A673 (cell line): ENCODE data around the gene ENO1. TPM values are rescaled to one million over a fixed set of nuclear protein-coding genes. Genes with fewer than 3 reads are reported as not detected.

Source experiments
- BruUV-seq: library from RNA; stranded (reverse); fragments of 400-500 nt; replicated peaks from 2 replicates; lab custom pipeline; 2021; lab: Mats Ljungman, UMichigan
- CTCF ChIA-PET: fragments of 300-600 bp; sonication (Branson Sonifier 250); formaldehyde crosslinking; loops from one replicate; lab custom pipeline; 2022; ENCODE audit warnings: antibody characterized with exemption; lab: Charles Lee
- POLR2A ChIA-PET: fragments of 300-600 bp; sonication (Branson Sonifier 250); formaldehyde crosslinking; loops from one replicate; lab custom pipeline; 2022; ENCODE audit warnings: antibody characterized with exemption; ENCODE audit not compliant: low non-redundant PET; lab: Charles Lee
- DNase-seq: peaks from one replicate; pipeline ENCODE4 v3.0.0-alpha.2; 2015; ENCODE audit warnings: low spot score
- H3K27ac ChIP-seq: fragments of 200-600 bp; sonication (generic); 2 replicates; pipeline ENCODE4 v1.5.1; 2016; ENCODE audit warnings: mixed run types, low read depth, mild to moderate bottlenecking, mixed read lengths, antibody characterized with exemption, low read length; ENCODE audit not compliant: poor library complexity, severe bottlenecking
- H3K27me3 ChIP-seq: fragments of 200-600 bp; sonication (generic); replicated peaks from 2 replicates; pipeline ENCODE4 v1.6.1; 2017; ENCODE audit warnings: mixed run types, low read depth, mild to moderate bottlenecking, mixed read lengths, antibody characterized with exemption, low read length; ENCODE audit not compliant: insufficient read depth, poor library complexity
- H3K36me3 ChIP-seq: fragments of 200-600 bp; sonication (generic); 2 replicates; pipeline ENCODE4 v1.6.1; 2016; ENCODE audit warnings: mixed run types, mild to moderate bottlenecking, mixed read lengths, antibody characterized with exemption, low read length; ENCODE audit not compliant: insufficient read depth, poor library complexity, severe bottlenecking
- H3K4me1 ChIP-seq: fragments of 200-600 bp; sonication (generic); 2 replicates; pipeline ENCODE4 v1.6.1; 2017; ENCODE audit warnings: mixed run types, mild to moderate bottlenecking, mixed read lengths, antibody characterized with exemption, low read length; ENCODE audit not compliant: insufficient read depth, poor library complexity, severe bottlenecking
- H3K4me3 ChIP-seq: fragments of 200-600 bp; sonication (generic); 2 replicates; pipeline ENCODE4 v1.5.1; 2016; ENCODE audit warnings: low read depth, mixed run types, mild to moderate bottlenecking, mixed read lengths, low read length; ENCODE audit not compliant: poor library complexity, severe bottlenecking
- H3K9me3 ChIP-seq: fragments of 200-600 bp; sonication (generic); 2 replicates; pipeline ENCODE4 v1.6.1; 2016; ENCODE audit warnings: mixed run types, low read depth, mild to moderate bottlenecking, mixed read lengths, antibody characterized with exemption, low read length; ENCODE audit not compliant: poor library complexity, severe bottlenecking
- CTCF ChIP-seq: fragments of 300-800, 200-600 bp; sonication (generic); conservative IDR thresholded peaks from 2 replicates; pipeline ENCODE4 v1.5.1; 2017; ENCODE audit warnings: low read depth, mild to moderate bottlenecking, antibody characterized with exemption, low read length, moderate library complexity, mixed read lengths
- EZH2 ChIP-seq: fragments of 200-600 bp; sonication (generic); IDR thresholded peaks from 2 replicates; pipeline ENCODE4 v1.6.1; 2017; ENCODE audit warnings: borderline replicate concordance, low read depth, mild to moderate bottlenecking, mixed read lengths, antibody characterized with exemption, low read length; ENCODE audit not compliant: poor library complexity, severe bottlenecking
- intact Hi-C: fragments of 100-400 bp; cut with micrococcal nuclease; formaldehyde crosslinking; loops from one replicate; pipeline ENCODE4 v1.10.0; 2022; ENCODE audit not compliant: unreplicated experiment
- total RNA-seq: library from RNA; stranded (reverse); gene quantifications from 2 replicates; pipeline ENCODE4 v1.2.3, GENCODE V29; 2021

ENO1 gene
- total RNA-seq, 1 experiment from 2014 or later, result 2,659 TPM

DNA sequence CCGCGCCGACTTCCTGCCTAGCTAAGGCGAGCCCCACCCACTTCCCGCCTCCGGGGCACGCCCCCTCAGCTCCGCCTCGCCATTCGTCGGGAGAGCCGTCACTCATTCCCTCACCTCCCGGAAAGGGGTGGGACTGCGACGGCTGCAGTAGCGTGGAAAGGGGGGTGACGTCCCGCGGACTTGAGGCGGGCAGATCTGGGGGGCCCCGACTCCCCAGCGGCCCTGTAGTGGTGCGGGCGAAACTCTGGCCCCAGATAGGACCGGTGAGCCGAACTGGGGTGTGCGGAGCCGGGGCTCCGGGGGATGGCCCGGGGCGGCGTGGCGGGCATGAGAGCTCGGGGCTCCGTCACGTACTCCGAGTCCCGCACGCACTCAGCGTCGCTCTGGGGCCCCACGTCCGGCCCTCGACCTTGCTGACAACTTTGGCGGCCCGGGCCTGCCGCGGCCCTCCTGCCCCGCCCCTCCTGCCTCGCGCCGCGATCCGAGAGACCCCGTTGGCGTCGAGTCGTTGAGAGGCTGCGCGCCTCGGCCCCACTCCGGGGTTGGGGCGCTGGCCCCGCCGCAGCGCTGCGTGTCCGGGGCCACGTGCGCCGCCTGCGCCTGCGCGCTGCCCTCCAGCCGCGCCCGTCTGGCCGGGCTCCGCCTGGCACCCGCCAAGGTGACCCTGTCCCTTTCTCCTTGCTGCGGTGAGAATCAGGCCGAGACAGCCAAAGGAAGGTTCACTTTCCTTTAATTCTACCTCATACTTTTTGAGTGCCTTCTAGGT lies 395 bp upstream of the ENO1 start:
- Histone ChIP-seq H3K36me3 (peaks cover 37% of the 10 kb centered on the region), H3K4me3 (peak overlapping the region; percentile 100), H3K27ac (peak overlapping the region; percentile 99), H3K9me3 (no peaks in the 10 kb centered on the region), H3K27me3 (no peaks in the 10 kb centered on the region), H3K4me1 (peaks cover 35% of the 10 kb centered on the region)
- no TSS peak for BruUV-seq
- DNase-seq, result peak; percentile 97
- CTCF ChIA-PET, result interaction anchor here (1.2 kb wide), 1 partner anchor 126 kb away, joined by 6 read pairs; no protein-coding TSS in a partner anchor
- POLR2A ChIA-PET, result interaction anchor here (0.6 to 0.7 kb wide), 3 partner anchors 36 to 854 kb away, joined by 3 to 12 read pairs (median 3); no protein-coding TSS in a partner anchor
- intact Hi-C loops, result no loop called here
- TF ChIP-seq CTCF (no peak), EZH2 (no peak)

DNA sequence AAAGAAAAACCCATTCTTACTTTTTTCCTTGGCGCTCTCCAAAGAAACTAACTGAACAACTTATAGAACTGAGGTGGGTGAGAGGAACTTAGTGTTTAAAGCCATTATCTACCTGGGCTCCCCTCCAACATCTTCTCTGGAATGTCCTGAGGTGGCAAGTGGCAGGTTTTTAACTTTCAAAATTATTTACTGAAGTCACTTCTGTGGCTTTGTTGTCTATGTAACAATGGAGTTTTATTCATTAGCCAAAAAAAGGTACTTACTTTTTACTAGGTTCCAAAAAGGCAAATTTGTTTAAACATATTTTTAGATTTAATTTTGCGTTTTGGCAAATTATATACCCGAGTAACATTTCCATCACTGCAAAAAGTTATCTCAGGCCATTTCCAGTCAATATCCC lies 2.4 kb downstream of the ENO1 start:
- no peaks in the 10 kb centered on the region for H3K9me3 ChIP-seq
- peak overlapping the region; percentile 99 for H3K27ac ChIP-seq
- ChIA-PET POLR2A (no interaction called here), CTCF (no interaction called here)
- intact Hi-C loops, result no loop called here
- no peak for DNase-seq
- peaks cover 54% of the 10 kb centered on the region for H3K4me1 ChIP-seq
- H3K27me3 ChIP-seq, result no peaks in the 10 kb centered on the region
- no peak for TF ChIP-seq EZH2
- no peak for TF ChIP-seq CTCF
- H3K36me3 ChIP-seq, result peaks cover 65% of the 10 kb centered on the region
- TSS peak; percentile 38 for BruUV-seq
- H3K4me3 ChIP-seq, result peak overlapping the region; percentile 100

GRCh38 chr1:8875216-8875861 lies 3.1 kb downstream of the ENO1 start:
- peak; percentile 49 for DNase-seq
- no peak for TF ChIP-seq CTCF
- no peak for TF ChIP-seq EZH2
- peaks cover 51% of the 10 kb centered on the region for H3K4me1 ChIP-seq
- no peaks in the 10 kb centered on the region for H3K9me3 ChIP-seq
- BruUV-seq, result no TSS peak
- intact Hi-C loops, result no loop called here
- POLR2A ChIA-PET, result interaction anchor here (0.7 kb wide), 1 partner anchor 129 kb away, joined by 11 read pairs; no protein-coding TSS in a partner anchor
- CTCF ChIA-PET, result interaction anchor here (0.7 kb wide), 1 partner anchor 314 kb away, joined by 3 read pairs; no protein-coding TSS in a partner anchor
- peak overlapping the region; percentile 99 for H3K27ac ChIP-seq
- no peaks in the 10 kb centered on the region for H3K27me3 ChIP-seq
- peak overlapping the region; percentile 100 for H3K4me3 ChIP-seq
- peaks cover 72% of the 10 kb centered on the region for H3K36me3 ChIP-seq
